ENCODE results near the gene PNPLA6.

DNA sequence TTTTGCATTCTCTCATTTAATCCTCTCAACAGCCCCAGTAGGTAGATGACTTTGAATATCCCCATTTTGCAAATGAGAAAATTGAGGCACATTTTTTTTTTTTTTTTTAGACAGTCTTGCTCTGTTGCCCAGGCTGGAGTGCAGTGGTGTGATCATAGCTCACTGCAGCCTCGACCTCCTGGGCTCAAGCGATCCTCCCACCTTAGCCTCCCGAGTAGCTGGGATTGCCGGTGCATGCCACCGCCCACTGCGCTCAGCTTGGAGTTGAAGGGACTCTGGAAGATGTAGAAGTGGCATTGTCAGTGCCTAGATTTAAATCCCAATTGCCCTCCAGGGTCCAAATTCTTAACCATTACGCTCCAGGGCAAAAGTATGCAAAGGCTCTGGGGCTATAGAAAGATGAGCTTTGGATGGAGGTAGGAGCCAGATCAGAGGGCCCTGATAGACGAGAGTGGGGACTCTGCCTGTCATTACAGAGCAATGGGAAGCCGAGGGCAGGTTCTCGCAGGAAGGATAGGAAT, 13.9 kb upstream of the PNPLA6 start:
- TF ChIP-seq, protein P1, sequence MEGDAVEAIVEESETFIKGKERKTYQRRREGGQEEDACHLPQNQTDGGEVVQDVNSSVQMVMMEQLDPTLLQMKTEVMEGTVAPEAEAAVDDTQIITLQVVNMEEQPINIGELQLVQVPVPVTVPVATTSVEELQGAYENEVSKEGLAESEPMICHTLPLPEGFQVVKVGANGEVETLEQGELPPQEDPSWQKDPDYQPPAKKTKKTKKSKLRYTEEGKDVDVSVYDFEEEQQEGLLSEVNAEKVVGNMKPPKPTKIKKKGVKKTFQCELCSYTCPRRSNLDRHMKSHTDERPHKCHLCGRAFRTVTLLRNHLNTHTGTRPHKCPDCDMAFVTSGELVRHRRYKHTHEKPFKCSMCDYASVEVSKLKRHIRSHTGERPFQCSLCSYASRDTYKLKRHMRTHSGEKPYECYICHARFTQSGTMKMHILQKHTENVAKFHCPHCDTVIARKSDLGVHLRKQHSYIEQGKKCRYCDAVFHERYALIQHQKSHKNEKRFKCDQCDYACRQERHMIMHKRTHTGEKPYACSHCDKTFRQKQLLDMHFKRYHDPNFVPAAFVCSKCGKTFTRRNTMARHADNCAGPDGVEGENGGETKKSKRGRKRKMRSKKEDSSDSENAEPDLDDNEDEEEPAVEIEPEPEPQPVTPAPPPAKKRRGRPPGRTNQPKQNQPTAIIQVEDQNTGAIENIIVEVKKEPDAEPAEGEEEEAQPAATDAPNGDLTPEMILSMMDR (IDR thresholded peaks at IDR 0.05): no peak
- no peak for TF ChIP-seq POLR2A (IDR thresholded peaks at IDR 0.05)
- TF ChIP-seq EP300 (IDR thresholded peaks at IDR 0.05): no peak
